Stromal cell of bone marrow (primary cell): ENCODE data around the gene GCFC2.
A peak's percentile ranks its signal among the peaks of the same experiment; 100 is the strongest.
"Not testable (repeated sequence)": the region's sequence is repeated elsewhere in the genome, so short reads cannot be mapped to it uniquely, and the experiment has no call there.

Experiments used
- DNase-seq: peaks from one replicate; pipeline ENCODE4 v3.0.0-alpha.2; 2012; ENCODE audit warnings: low read depth

The GCFC2 gene

GRCh38 chr2:75679556-75679955 lies 31.2 kb downstream of the GCFC2 start:
- DNase-seq = no peak

- no peak for DNase-seq
Observed at GRCh38 chr2:75676464-75676863, 34.3 kb downstream of the GCFC2 start.

- DNase-seq = no peak
Observed at GRCh38 chr2:75675908-75676307, 34.8 kb downstream of the GCFC2 start.

- DNase-seq = not testable (repeated sequence)
Observed at GRCh38 chr2:75675423-75675822, 35.3 kb downstream of the GCFC2 start.

GRCh38 chr2:75667884-75668283 lies 42.8 kb downstream of the GCFC2 start:
- DNase-seq = no peak

GRCh38 chr2:75666911-75667310 lies 43.8 kb downstream of the GCFC2 start:
- no peak for DNase-seq

GRCh38 chr2:75657798-75658197 lies 52.9 kb downstream of the GCFC2 start:
- no peak for DNase-seq

- no peak for DNase-seq
Observed at GRCh38 chr2:75656563-75656962, 54.2 kb downstream of the GCFC2 start.

GRCh38 chr2:75655861-75656260 lies 54.9 kb downstream of the GCFC2 start:
- no peak for DNase-seq

GRCh38 chr2:75654012-75654411 lies 56.7 kb downstream of the GCFC2 start:
- DNase-seq = no peak

- no peak for DNase-seq
Observed at GRCh38 chr2:75647771-75648170, 62.9 kb downstream of the GCFC2 start.

- DNase-seq = peak; percentile 92
Observed at GRCh38 chr2:75646583-75647425, 63.9 kb downstream of the GCFC2 start, which contains the start of gene MRPL19. Gene MRPL19, plus strand, starts transcription at chr2:75646783. Its CDS starts 25 bp downstream, at chr2:75646808.

GRCh38 chr2:75646090-75646582 lies 64.6 kb downstream of the GCFC2 start:
- no peak for DNase-seq

- DNase-seq = no peak
Observed at GRCh38 chr2:75645643-75646042, 65.1 kb downstream of the GCFC2 start.

- no peak for DNase-seq
Observed at GRCh38 chr2:75643980-75644379, 66.7 kb downstream of the GCFC2 start.

GRCh38 chr2:75641587-75641986 lies 69.1 kb downstream of the GCFC2 start:
- DNase-seq = no peak

- DNase-seq = peak; percentile 72
Observed at GRCh38 chr2:75640621-75641121, 70.0 kb downstream of the GCFC2 start.

GRCh38 chr2:75637568-75637967 lies 73.1 kb downstream of the GCFC2 start:
- DNase-seq = no peak

- no peak for DNase-seq
Observed at GRCh38 chr2:75634945-75635344, 75.8 kb downstream of the GCFC2 start.

GRCh38 chr2:75633620-75634019 lies 77.1 kb downstream of the GCFC2 start:
- no peak for DNase-seq

GRCh38 chr2:75632813-75633212 lies 77.9 kb downstream of the GCFC2 start:
- DNase-seq = no peak

- peak; percentile 52 for DNase-seq
Observed at GRCh38 chr2:75632091-75632701, 78.5 kb downstream of the GCFC2 start.

- DNase-seq = peak; percentile 67
Observed at GRCh38 chr2:75627902-75628504, 82.7 kb downstream of the GCFC2 start.
